ENCODE data around the gene GPR4.
A peak's percentile ranks its signal among the peaks of the same experiment; 100 is the strongest.

GPR4 gene

DNA sequence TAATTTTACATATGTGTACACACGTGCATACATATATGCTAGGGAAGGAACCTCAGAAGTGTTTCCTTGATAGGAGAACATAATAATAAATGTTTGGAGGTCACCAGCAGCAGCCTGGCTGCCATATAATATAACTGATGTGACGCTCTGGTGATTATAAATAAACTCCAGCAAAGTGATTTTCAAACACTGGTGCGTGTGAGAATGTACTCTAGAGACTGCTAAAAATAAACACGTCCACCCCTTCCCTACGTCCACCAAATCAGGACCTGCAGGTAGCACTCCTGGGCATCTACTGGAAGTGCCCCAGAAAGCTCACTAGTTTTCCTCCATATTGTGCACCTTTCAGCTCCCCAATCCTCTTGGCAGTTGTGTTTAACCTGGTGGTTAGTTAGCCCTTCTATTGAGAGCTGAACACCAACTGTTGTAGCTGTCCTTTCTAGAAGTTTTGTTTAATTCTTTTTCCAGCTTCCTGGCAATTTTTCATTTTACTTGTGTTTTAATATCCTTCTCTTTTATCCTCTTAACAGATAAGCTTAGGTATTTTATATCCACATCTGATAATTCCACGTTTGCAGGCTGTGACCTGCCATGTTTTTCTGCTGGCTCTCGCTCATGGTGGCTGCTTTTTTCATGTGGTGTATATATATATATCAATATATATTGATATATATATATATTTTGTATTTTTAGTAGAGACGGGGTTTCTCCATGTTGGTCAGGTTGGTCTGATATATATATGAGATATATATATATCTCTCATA is 30.4 kb downstream of the GPR4 start:
- no peak for DNase-seq (ENCODE audit: low read depth, low spot score)
- no peaks in the 10 kb centered on the region for H3K27me3 ChIP-seq (ENCODE audit: control insufficient read depth, insufficient read depth, low read length)
- WGBS (ENCODE audit: insufficient coverage, insufficient read length), result no CpG with 5 or more reads among the region's 8 CpGs

GRCh38 chr19:45569619-45570421 is 32.2 kb downstream of the GPR4 start:
- Histone ChIP-seq H3K9me3 (ENCODE audit: control insufficient read depth, insufficient read depth, low read length) (no peaks in the 10 kb centered on the region), H3K4me1 (ENCODE audit: control insufficient read depth, insufficient read depth, low read length) (no peaks in the 10 kb centered on the region), H3K36me3 (ENCODE audit: control insufficient read depth, insufficient read depth, low read length) (no peaks in the 10 kb centered on the region), H3K27ac (ENCODE audit: low read length) (no peak overlapping the region), H3K27me3 (ENCODE audit: control insufficient read depth, insufficient read depth, low read length) (no peaks in the 10 kb centered on the region), H3K4me3 (ENCODE audit: low read length) (no peak overlapping the region)
- WGBS (ENCODE audit: insufficient coverage, insufficient read length), result no CpG with 5 or more reads among the region's 15 CpGs
- no peak for DNase-seq (ENCODE audit: low read depth, low spot score)

More for the DNA sequence above, 30.4 kb downstream of the GPR4 start:
- no peak overlapping the region for H3K4me3 ChIP-seq (ENCODE audit: low read length)
- no peaks in the 10 kb centered on the region for H3K4me1 ChIP-seq (ENCODE audit: control insufficient read depth, insufficient read depth, low read length)
- H3K27ac ChIP-seq (ENCODE audit: low read length), result no peak overlapping the region
- no peaks in the 10 kb centered on the region for H3K9me3 ChIP-seq (ENCODE audit: control insufficient read depth, insufficient read depth, low read length)
- no peaks in the 10 kb centered on the region for H3K36me3 ChIP-seq (ENCODE audit: control insufficient read depth, insufficient read depth, low read length)

- Histone ChIP-seq H3K4me1 (ENCODE audit: control insufficient read depth, insufficient read depth, low read length) (peaks cover 3% of the 10 kb centered on the region; the same call in 1 of the 2 replicates), H3K9me3 (ENCODE audit: control insufficient read depth, insufficient read depth, low read length) (no peaks in the 10 kb centered on the region), H3K36me3 (ENCODE audit: control insufficient read depth, insufficient read depth, low read length) (no peaks in the 10 kb centered on the region), H3K27ac (ENCODE audit: low read length) (no peak overlapping the region), H3K4me3 (ENCODE audit: low read length) (no peak overlapping the region), H3K27me3 (ENCODE audit: control insufficient read depth, insufficient read depth, low read length) (no peaks in the 10 kb centered on the region)
- WGBS (ENCODE audit: insufficient coverage, insufficient read length), result no CpG with 5 or more reads among the region's 3 CpGs
- DNase-seq (ENCODE audit: low read depth, low spot score), result no peak
Measured at GRCh38 chr19:45568732-45569131, 33.3 kb downstream of the GPR4 start.

- Histone ChIP-seq H3K27ac (ENCODE audit: low read length) (no peak overlapping the region), H3K4me3 (ENCODE audit: low read length) (no peak overlapping the region), H3K9me3 (ENCODE audit: control insufficient read depth, insufficient read depth, low read length) (no peaks in the 10 kb centered on the region), H3K27me3 (ENCODE audit: control insufficient read depth, insufficient read depth, low read length) (no peaks in the 10 kb centered on the region), H3K36me3 (ENCODE audit: control insufficient read depth, insufficient read depth, low read length) (no peaks in the 10 kb centered on the region), H3K4me1 (ENCODE audit: control insufficient read depth, insufficient read depth, low read length) (peaks cover 3% of the 10 kb centered on the region; the same call in 1 of the 2 replicates)
- no peak for DNase-seq (ENCODE audit: low read depth, low spot score)
- WGBS (ENCODE audit: insufficient coverage, insufficient read length), result no CpG with 5 or more reads among the region's 2 CpGs
Measured at GRCh38 chr19:45567609-45568008, 34.4 kb downstream of the GPR4 start.

- Histone ChIP-seq H3K36me3 (ENCODE audit: control insufficient read depth, insufficient read depth, low read length) (no peaks in the 10 kb centered on the region), H3K27me3 (ENCODE audit: control insufficient read depth, insufficient read depth, low read length) (no peaks in the 10 kb centered on the region), H3K9me3 (ENCODE audit: control insufficient read depth, insufficient read depth, low read length) (no peaks in the 10 kb centered on the region), H3K4me1 (ENCODE audit: control insufficient read depth, insufficient read depth, low read length) (peaks cover 3% of the 10 kb centered on the region; the same call in 1 of the 2 replicates), H3K4me3 (ENCODE audit: low read length) (no peak overlapping the region), H3K27ac (ENCODE audit: low read length) (no peak overlapping the region)
- WGBS (ENCODE audit: insufficient coverage, insufficient read length), result no CpG with 5 or more reads among the region's 5 CpGs
- no peak for DNase-seq (ENCODE audit: low read depth, low spot score)
Measured at GRCh38 chr19:45564131-45564780, 37.8 kb downstream of the GPR4 start.

- Histone ChIP-seq H3K27ac (ENCODE audit: low read length) (no peak overlapping the region), H3K36me3 (ENCODE audit: control insufficient read depth, insufficient read depth, low read length) (no peaks in the 10 kb centered on the region), H3K4me3 (ENCODE audit: low read length) (no peak overlapping the region), H3K9me3 (ENCODE audit: control insufficient read depth, insufficient read depth, low read length) (no peaks in the 10 kb centered on the region), H3K4me1 (ENCODE audit: control insufficient read depth, insufficient read depth, low read length) (peaks cover 3% of the 10 kb centered on the region; the same call in 1 of the 2 replicates), H3K27me3 (ENCODE audit: control insufficient read depth, insufficient read depth, low read length) (no peaks in the 10 kb centered on the region)
- DNase-seq (ENCODE audit: low read depth, low spot score), result no peak
- whole genome bisulfite sequencing (ENCODE audit: insufficient coverage, insufficient read length), result no CpG with 5 or more reads among the region's 11 CpGs
Measured at GRCh38 chr19:45560686-45561085, 41.3 kb downstream of the GPR4 start.

DNA sequence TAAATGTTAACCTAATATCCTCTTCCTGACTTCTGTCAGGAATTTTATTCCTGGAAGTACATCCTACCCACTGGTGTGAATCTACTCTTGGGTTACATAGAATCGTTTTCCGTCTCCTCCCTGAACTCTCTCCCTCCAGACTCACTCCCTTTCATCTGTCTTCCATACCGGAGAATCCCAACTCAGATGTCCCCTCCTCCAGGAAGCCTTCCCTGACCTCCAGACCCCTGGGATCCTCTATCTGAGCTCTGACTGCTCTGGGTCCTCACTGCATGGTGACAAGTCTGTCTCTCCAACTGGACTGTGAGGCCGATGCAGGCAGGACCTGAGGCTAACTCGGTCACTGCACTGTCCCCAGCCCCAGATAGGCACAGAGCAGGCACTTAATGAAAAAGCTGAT is 42.0 kb downstream of the GPR4 start:
- WGBS (ENCODE audit: insufficient coverage, insufficient read length), result no CpG with 5 or more reads among the region's 5 CpGs
- Histone ChIP-seq H3K9me3 (ENCODE audit: control insufficient read depth, insufficient read depth, low read length) (no peaks in the 10 kb centered on the region), H3K27ac (ENCODE audit: low read length) (no peak overlapping the region), H3K27me3 (ENCODE audit: control insufficient read depth, insufficient read depth, low read length) (no peaks in the 10 kb centered on the region), H3K4me1 (ENCODE audit: control insufficient read depth, insufficient read depth, low read length) (peaks cover 3% of the 10 kb centered on the region; the same call in 1 of the 2 replicates), H3K4me3 (ENCODE audit: low read length) (no peak overlapping the region), H3K36me3 (ENCODE audit: control insufficient read depth, insufficient read depth, low read length) (no peaks in the 10 kb centered on the region)
- DNase-seq (ENCODE audit: low read depth, low spot score), result no peak

GRCh38 chr19:45558399-45558878 is 43.6 kb downstream of the GPR4 start:
- H3K27ac ChIP-seq (ENCODE audit: low read length), result no peak overlapping the region
- H3K9me3 ChIP-seq (ENCODE audit: control insufficient read depth, insufficient read depth, low read length), result no peaks in the 10 kb centered on the region
- DNase-seq (ENCODE audit: low read depth, low spot score), result peak; percentile 41
- H3K4me1 ChIP-seq (ENCODE audit: control insufficient read depth, insufficient read depth, low read length), result peaks cover 3% of the 10 kb centered on the region; the same call in 1 of the 2 replicates
- WGBS (ENCODE audit: insufficient coverage, insufficient read length), result no CpG with 5 or more reads among the region's 10 CpGs
- no peaks in the 10 kb centered on the region for H3K36me3 ChIP-seq (ENCODE audit: control insufficient read depth, insufficient read depth, low read length)
- H3K4me3 ChIP-seq (ENCODE audit: low read length), result no peak overlapping the region
- no peaks in the 10 kb centered on the region for H3K27me3 ChIP-seq (ENCODE audit: control insufficient read depth, insufficient read depth, low read length)

DNA sequence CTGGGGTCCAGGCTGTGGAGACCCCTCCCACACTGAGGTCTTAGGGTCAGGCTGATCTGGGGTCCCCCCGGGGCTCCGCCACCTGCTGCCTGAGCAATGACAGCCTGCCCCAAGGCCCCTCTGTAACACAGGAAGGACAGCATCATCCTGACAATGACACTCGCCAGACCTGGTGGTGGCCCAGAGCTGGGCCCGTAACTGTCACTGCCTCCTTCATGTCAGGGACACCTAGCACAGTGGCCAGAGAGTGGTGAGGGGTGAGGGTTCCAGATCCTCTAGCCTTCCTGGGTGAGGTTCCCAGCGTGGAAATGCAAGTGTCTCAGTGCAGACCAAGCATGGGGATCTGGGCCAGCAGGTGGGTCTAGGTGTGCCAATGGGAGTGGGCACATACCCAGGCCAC is 45.2 kb downstream of the GPR4 start:
- no peak for DNase-seq (ENCODE audit: low read depth, low spot score)
- H3K27ac ChIP-seq (ENCODE audit: low read length), result no peak overlapping the region
- no CpG with 5 or more reads among the region's 5 CpGs for WGBS (ENCODE audit: insufficient coverage, insufficient read length)

DNA sequence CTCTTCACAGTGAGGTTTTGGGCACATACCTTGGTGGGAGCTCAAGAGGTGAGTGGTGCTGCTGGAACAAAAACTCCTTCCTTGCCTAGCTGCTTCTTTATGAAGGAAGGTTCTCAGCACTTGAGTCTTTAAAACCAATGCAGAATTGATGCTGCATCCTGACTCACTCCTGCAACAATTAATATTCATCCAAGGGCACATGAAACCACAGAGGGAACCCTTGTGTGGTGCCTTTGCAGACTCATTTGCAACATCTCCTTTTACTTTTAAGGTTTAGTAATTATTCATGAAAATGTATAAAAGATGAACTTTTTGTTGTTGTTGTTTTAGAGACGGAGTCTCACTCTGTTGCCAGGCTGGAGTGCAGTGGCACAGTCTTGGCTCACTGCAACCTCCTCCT is 47.5 kb downstream of the GPR4 start:
- H3K9me3 ChIP-seq (ENCODE audit: control insufficient read depth, insufficient read depth, low read length), result no peaks in the 10 kb centered on the region
- no peak overlapping the region for H3K4me3 ChIP-seq (ENCODE audit: low read length)
- WGBS (ENCODE audit: insufficient coverage, insufficient read length), result no CpG with 5 or more reads among the region's 1 CpG
- no peaks in the 10 kb centered on the region for H3K36me3 ChIP-seq (ENCODE audit: control insufficient read depth, insufficient read depth, low read length)
- no peak for DNase-seq (ENCODE audit: low read depth, low spot score)
- H3K27ac ChIP-seq (ENCODE audit: low read length), result no peak overlapping the region
- peaks cover 7% of the 10 kb centered on the region for H3K4me1 ChIP-seq (ENCODE audit: control insufficient read depth, insufficient read depth, low read length)
- H3K27me3 ChIP-seq (ENCODE audit: control insufficient read depth, insufficient read depth, low read length), result no peaks in the 10 kb centered on the region

More for the DNA sequence above, 45.2 kb downstream of the GPR4 start:
- Histone ChIP-seq H3K27me3 (ENCODE audit: control insufficient read depth, insufficient read depth, low read length) (no peaks in the 10 kb centered on the region), H3K9me3 (ENCODE audit: control insufficient read depth, insufficient read depth, low read length) (no peaks in the 10 kb centered on the region), H3K4me1 (ENCODE audit: control insufficient read depth, insufficient read depth, low read length) (peaks cover 7% of the 10 kb centered on the region), H3K36me3 (ENCODE audit: control insufficient read depth, insufficient read depth, low read length) (no peaks in the 10 kb centered on the region), H3K4me3 (ENCODE audit: low read length) (no peak overlapping the region)
